SK-N-SH (cell line): Measurements from ENCODE around the gene CATSPERZ. TPM values are rescaled to one million over a fixed set of nuclear protein-coding genes. Genes with fewer than 3 reads are reported as not detected.

Experiments used
- CTCF ChIA-PET: fragments of 300-600, 350-600 bp; formaldehyde crosslinking; extraction: SDS; loops from one replicate; lab custom pipeline; 2021; lab: Yijun Ruan, JAX
- POLR2A ChIA-PET: fragments of 350-600 bp; sonication (Branson Sonifier 250); formaldehyde crosslinking; extraction: SDS; loops from one replicate; lab custom pipeline; 2020; ENCODE audit warnings: antibody characterized with exemption, inconsistent platforms; lab: Yijun Ruan, JAX
- DNase-seq: peaks from one replicate; pipeline ENCODE4 v3.0.0; 2012
- H2AFZ ChIP-seq: fragments of 200-600 bp; sonication (generic); 2 replicates; pipeline ENCODE4 v1.8.1; 2016; ENCODE audit warnings: antibody characterized with exemption, mild to moderate bottlenecking, low read depth
- H3F3A ChIP-seq: fragments of 200-600 bp; sonication (generic); replicated peaks from 2 replicates; pipeline ENCODE3; 2016; ENCODE audit warnings: antibody characterized with exemption, mild to moderate bottlenecking; ENCODE audit not compliant: insufficient read depth
- H3K27ac ChIP-seq, 2 experiments: fragments of 200-500 bp in 1 of 2; fragments of 200-600 bp in 1 of 2; sonication (Bioruptor generic) in 1 of 2; sonication (generic), shearing (Covaris generic) in 1 of 2; 2 replicates each; pipeline versions ENCODE4 v1.5.1 to v1.6.1; 2014 to 2016; ENCODE audit warnings: low read depth in 2 of 2, inconsistent platforms in 1 of 2, low read length in 1 of 2, mild to moderate bottlenecking in 1 of 2, mixed read lengths in 1 of 2
- H3K27me3 ChIP-seq: fragments of 200-600 bp; sonication (generic), shearing (Covaris generic); 2 replicates; pipeline ENCODE4 v1.6.1; 2016; ENCODE audit warnings: mixed run types; ENCODE audit not compliant: insufficient read depth
- H3K36me3 ChIP-seq, 2 experiments: fragments of 200-500 bp in 1 of 2; fragments of 200-600 bp in 1 of 2; sonication (Bioruptor generic) in 1 of 2; sonication (generic) in 1 of 2; replicated peaks in 1 of 2; 2 replicates each; pipeline versions ENCODE3 to v1.5.1; 2014 to 2016; ENCODE audit warnings: low read length in 1 of 2, mild to moderate bottlenecking in 1 of 2; ENCODE audit not compliant: insufficient read depth in 2 of 2, control insufficient read depth in 1 of 2
- H3K4me1 ChIP-seq, 2 experiments: fragments of 200-500 bp in 1 of 2; fragments of 200-600 bp in 1 of 2; sonication (Bioruptor generic) in 1 of 2; sonication (generic), shearing (Covaris generic) in 1 of 2; 2 replicates each; pipeline versions ENCODE4 v1.5.1 to v1.6.1; 2014 to 2016; ENCODE audit warnings: low read depth in 1 of 2, low read length in 1 of 2, mixed run types in 1 of 2; ENCODE audit not compliant: insufficient read depth in 2 of 2, control insufficient read depth in 1 of 2
- H3K4me2 ChIP-seq: fragments of 200-600 bp; sonication (generic), shearing (Covaris generic); 2 replicates; pipeline ENCODE4 v1.6.1; 2017; ENCODE audit warnings: mixed run types
- H3K4me3 ChIP-seq, 2 experiments: fragments of 200-500 bp in 1 of 2; fragments of 200-600 bp in 1 of 2; sonication (Bioruptor generic) in 1 of 2; sonication (generic), shearing (Covaris generic) in 1 of 2; 2 replicates each; pipeline versions ENCODE4 v1.5.1 to v1.8.1; 2014 to 2016; ENCODE audit warnings: low read depth in 2 of 2, inconsistent platforms in 1 of 2, low read length in 1 of 2, mild to moderate bottlenecking in 1 of 2, mixed read lengths in 1 of 2, moderate library complexity in 1 of 2
- H3K79me2 ChIP-seq: fragments of 200-600 bp; sonication (generic); 2 replicates; pipeline ENCODE4 v1.8.1; 2017; ENCODE audit warnings: mild to moderate bottlenecking; ENCODE audit not compliant: insufficient read depth
- H3K9ac ChIP-seq: fragments of 200-600 bp; sonication (generic); 2 replicates; pipeline ENCODE4 v1.6.1; 2017; ENCODE audit warnings: mixed run types
- H3K9me2 ChIP-seq: fragments of 200-600 bp; sonication (generic); 2 replicates; pipeline ENCODE4 v1.6.1; 2017; ENCODE audit warnings: mixed run types
- H3K9me3 ChIP-seq: fragments of 200-600 bp; sonication (generic); 2 replicates; pipeline ENCODE4 v1.6.1; 2017; ENCODE audit warnings: mixed run types, mild to moderate bottlenecking, moderate library complexity
- H4K20me1 ChIP-seq: fragments of 200-600 bp; sonication (generic); 2 replicates; pipeline ENCODE4 v1.6.1; 2017; ENCODE audit warnings: mild to moderate bottlenecking, mixed run types; ENCODE audit not compliant: insufficient read depth
- CHD2 ChIP-seq: fragments of 150-350 bp; IDR thresholded peaks from 2 replicates; pipeline ENCODE4 v1.6.1; 2018; ENCODE audit warnings: low read length; ENCODE audit not compliant: partially characterized antibody
- ELF1 ChIP-seq: IDR thresholded peaks from 2 replicates; pipeline ENCODE4 v1.4.0; 2012
- EP300 ChIP-seq, 2 experiments: IDR thresholded peaks; 2 replicates each; pipeline versions ENCODE4 v1.4.0 to v1.6.1; 2012; ENCODE audit warnings: borderline replicate concordance in 1 of 2, low read depth in 1 of 2, low read length in 1 of 2
- FOSL2 ChIP-seq: IDR thresholded peaks from 2 replicates; pipeline ENCODE4 v1.4.0; 2012; ENCODE audit warnings: low read depth, mild to moderate bottlenecking, moderate library complexity, borderline replicate concordance
- FOXM1 ChIP-seq: IDR thresholded peaks from 2 replicates; pipeline ENCODE4 v1.4.0; 2012; ENCODE audit warnings: low read depth, mild to moderate bottlenecking
- GABPA ChIP-seq: IDR thresholded peaks from 2 replicates; pipeline ENCODE4 v1.4.0; 2012; ENCODE audit warnings: low read depth, mild to moderate bottlenecking
- GATA2 ChIP-seq: sonication (generic); formaldehyde crosslinking; IDR thresholded peaks from 2 replicates; pipeline ENCODE4 v1.5.0; 2020; ENCODE audit warnings: mild to moderate bottlenecking, missing genetic modification reagents
- MEF2A ChIP-seq: IDR thresholded peaks from 2 replicates; pipeline ENCODE4 v1.4.0; 2012; ENCODE audit warnings: low read depth, borderline replicate concordance
- MXI1 ChIP-seq: IDR thresholded peaks from 2 replicates; pipeline ENCODE4 v1.6.1; 2012; ENCODE audit warnings: mild to moderate bottlenecking, low read depth, low read length, improper control_type of control experiment
- NRF1 ChIP-seq: IDR thresholded peaks from 2 replicates; pipeline ENCODE4 v1.6.1; 2012; ENCODE audit warnings: low read depth, mild to moderate bottlenecking, low read length
- RCOR1 ChIP-seq: fragments of 150-350 bp; IDR thresholded peaks from 2 replicates; pipeline ENCODE4 v1.6.1; 2017; ENCODE audit warnings: antibody characterized with exemption, low read length
- RFX5 ChIP-seq: IDR thresholded peaks from 2 replicates; pipeline ENCODE4 v1.6.1; 2012; ENCODE audit warnings: mild to moderate bottlenecking, improper control_type of control experiment, low read length
- RXRA ChIP-seq: IDR thresholded peaks from 2 replicates; pipeline ENCODE4 v1.4.0; 2012; ENCODE audit warnings: low read depth, mild to moderate bottlenecking, borderline replicate concordance
- SMC3 ChIP-seq: IDR thresholded peaks from 2 replicates; pipeline ENCODE4 v1.6.1; 2012; ENCODE audit warnings: low read depth, low read length, improper control_type of control experiment
- TEAD4 ChIP-seq: IDR thresholded peaks from 2 replicates; pipeline ENCODE4 v1.4.0; 2012; ENCODE audit warnings: mild to moderate bottlenecking, borderline replicate concordance; ENCODE audit not compliant: insufficient read depth
- YY1 ChIP-seq: IDR thresholded peaks from 2 replicates; pipeline ENCODE4 v1.4.0; 2012; ENCODE audit warnings: low read depth, mild to moderate bottlenecking
- WGBS: methylation state at CpG from one replicate; pipeline ENCODE4 v1.1.6; 2017; ENCODE audit warnings: low lambda C conversion rate; 5-methylcytosine and 5-hydroxymethylcytosine counted together
- polyA plus RNA-seq, 3 experiments: library from polyadenylated mRNA; depleted of rRNA; stranded (reverse); fragments of >200 nt; gene quantifications; 2 replicates each; pipeline ENCODE4 v1.2.3, GENCODE V29; 2012
- TF ChIP-seq, protein P1 (sequence below): fragments of 150-350 bp; IDR thresholded peaks from 2 replicates; pipeline ENCODE4 v1.6.1; 2017; ENCODE audit warnings: antibody characterized with exemption, low read length, low read depth, borderline replicate concordance
- TF ChIP-seq, protein P2 (sequence below): IDR thresholded peaks from 2 replicates; pipeline ENCODE4 v1.6.1; 2012; ENCODE audit warnings: mild to moderate bottlenecking, low read depth, low read length, moderate library complexity

The CATSPERZ gene
- polyA plus RNA-seq, 1 of the 3 experiments (the other 2 are of a cell fraction), result 0.54 TPM

DNA sequence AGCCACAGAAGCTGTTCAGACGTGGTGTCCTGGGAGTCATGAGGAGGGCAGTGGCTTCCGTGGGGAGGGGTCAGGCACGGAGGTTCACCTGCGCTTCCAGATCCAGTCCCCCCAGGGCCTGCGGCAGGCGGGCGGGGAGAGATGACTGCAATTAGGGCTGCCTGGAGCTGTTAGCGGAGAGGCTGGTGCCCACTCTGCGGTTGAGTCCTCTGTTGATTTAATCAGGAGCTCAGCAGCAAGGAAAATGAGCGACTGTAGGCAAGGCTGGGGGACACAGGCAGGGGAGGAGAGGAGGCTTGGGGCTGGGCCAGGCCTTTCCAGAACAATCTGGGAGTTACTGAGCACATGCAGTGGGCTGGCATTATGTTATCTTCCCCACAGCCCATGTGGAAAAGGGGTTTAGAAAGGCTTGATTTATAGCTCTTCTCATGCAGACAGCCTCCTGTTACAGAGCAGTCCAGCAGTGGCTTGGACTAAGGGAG, 35.7 kb upstream of the CATSPERZ start:
- no peak overlapping the region for H2AFZ ChIP-seq
- no peaks in the 10 kb centered on the region for H3K9me2 ChIP-seq
- no peak overlapping the region for H3K4me3 ChIP-seq
- ChIA-PET CTCF (interaction anchor here (0.9 to 5.7 kb wide), 12 partner anchors 11 to 496 kb away, joined by 3 to 119 read pairs (median 6); partner anchors contain the start of genes NUDT22, PLCB3, PPP1R14B and TRPT1), POLR2A (interaction anchor here (1.0 to 2.8 kb wide), 9 partner anchors 9 to 53 kb away, joined by 3 to 41 read pairs (median 5); partner anchors contain the start of genes FKBP2, NUDT22, PLCB3 and PPP1R14B)
- peaks cover 16% of the 10 kb centered on the region for H3F3A ChIP-seq
- H3K79me2 ChIP-seq, result no peaks in the 10 kb centered on the region; the same call in none of the 2 replicates
- H3K27me3 ChIP-seq, result no peaks in the 10 kb centered on the region
- no peak overlapping the region for H3K4me2 ChIP-seq
- H3K27ac ChIP-seq, result peak overlapping the region in 1 of 2 experiments; percentile 94; a peak in 2 of 4 replicates
- DNase-seq, result peak; percentile 83
- TF ChIP-seq GATA2 (CRISPR knock-in tag) (peak; percentile 93), MXI1 (peak; percentile 88), GABPA (no peak), SMC3 (peak; percentile 6; the same call in 1 of the 2 replicates), EP300 (IDR thresholded peaks at IDR 0.05; ENCODE audit: borderline replicate concordance in 1 of 2, low read depth in 1 of 2, low read length in 1 of 2) (peak in 1 of 2 experiments; percentile 96; a peak in 2 of 4 replicates), RXRA (no peak), CHD2 (peak; percentile 60), RCOR1 (peak; percentile 78)
- peaks cover 27 to 31% of the 10 kb centered on the region in 2 experiments for H3K36me3 ChIP-seq
- no peaks in the 10 kb centered on the region for H3K9me3 ChIP-seq
- H4K20me1 ChIP-seq, result no peaks in the 10 kb centered on the region
- no peak overlapping the region for H3K9ac ChIP-seq
- H3K4me1 ChIP-seq, result peaks cover 12 to 55% of the 10 kb centered on the region in 2 experiments; a peak in 3 of 4 replicates
- WGBS, result 71% methylated on average over 7 of the region's 10 CpGs

DNA sequence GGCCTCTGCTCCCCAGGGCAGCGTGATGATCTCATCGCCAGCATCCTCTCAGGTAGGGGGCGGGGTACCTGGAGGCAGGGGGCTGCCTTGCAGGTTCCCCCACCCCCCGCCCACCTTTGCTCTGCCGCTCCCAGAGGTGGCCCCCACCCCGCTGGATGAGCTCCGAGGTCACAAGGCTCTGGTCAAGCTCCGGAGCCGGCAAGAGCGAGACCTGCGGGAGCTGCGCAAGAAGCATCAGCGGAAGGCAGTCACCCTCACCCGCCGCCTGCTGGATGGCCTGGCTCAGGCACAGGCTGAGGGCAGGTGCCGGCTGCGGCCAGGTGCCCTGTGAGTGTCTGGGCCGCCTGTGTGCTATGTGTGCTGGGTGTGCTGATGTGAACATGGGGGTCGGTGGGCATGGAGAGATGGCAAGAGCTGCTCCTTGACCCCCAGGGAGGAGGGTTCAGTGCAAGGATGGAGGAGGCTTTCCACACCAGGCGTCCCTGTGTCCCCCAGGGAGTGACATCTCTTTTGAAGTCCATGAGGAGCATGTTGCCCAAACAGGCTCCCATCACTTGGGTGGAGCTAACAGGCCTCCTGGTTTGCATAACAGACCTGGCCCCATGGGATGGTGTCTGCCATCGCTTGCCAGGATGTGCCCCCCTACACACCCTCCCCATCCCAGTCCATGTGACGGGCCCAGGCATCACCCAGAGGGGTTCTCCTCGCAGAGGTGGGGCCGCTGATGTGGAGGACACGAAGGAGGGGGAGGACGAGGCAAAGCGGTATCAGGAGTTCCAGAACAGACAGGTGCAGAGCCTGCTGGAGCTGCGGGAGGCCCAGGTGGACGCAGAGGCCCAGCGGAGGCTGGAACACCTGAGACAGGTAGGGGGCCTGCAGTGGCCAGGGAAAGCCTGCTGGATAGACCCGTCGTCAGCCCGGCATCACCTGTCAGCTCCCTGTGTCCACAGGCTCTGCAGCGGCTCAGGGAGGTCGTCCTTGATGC, 34.7 kb upstream of the CATSPERZ start:
- no peak overlapping the region for H3K4me2 ChIP-seq
- peaks cover 12 to 55% of the 10 kb centered on the region in 2 experiments; a peak in 3 of 4 replicates for H3K4me1 ChIP-seq
- H4K20me1 ChIP-seq, result no peaks in the 10 kb centered on the region
- no peaks in the 10 kb centered on the region for H3K9me2 ChIP-seq
- TF ChIP-seq NRF1 (no peak), TEAD4 (no peak), EP300 (IDR thresholded peaks at IDR 0.05; ENCODE audit: borderline replicate concordance in 1 of 2, low read depth in 1 of 2, low read length in 1 of 2) (no peak), YY1 (no peak), RXRA (no peak), FOXM1 (no peak), CHD2 (no peak), FOSL2 (no peak), MEF2A (no peak), RFX5 (no peak), ELF1 (no peak), RCOR1 (no peak)
- TF ChIP-seq, protein P1, sequence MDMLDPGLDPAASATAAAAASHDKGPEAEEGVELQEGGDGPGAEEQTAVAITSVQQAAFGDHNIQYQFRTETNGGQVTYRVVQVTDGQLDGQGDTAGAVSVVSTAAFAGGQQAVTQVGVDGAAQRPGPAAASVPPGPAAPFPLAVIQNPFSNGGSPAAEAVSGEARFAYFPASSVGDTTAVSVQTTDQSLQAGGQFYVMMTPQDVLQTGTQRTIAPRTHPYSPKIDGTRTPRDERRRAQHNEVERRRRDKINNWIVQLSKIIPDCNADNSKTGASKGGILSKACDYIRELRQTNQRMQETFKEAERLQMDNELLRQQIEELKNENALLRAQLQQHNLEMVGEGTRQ, result no peak
- TF ChIP-seq, protein P2, sequence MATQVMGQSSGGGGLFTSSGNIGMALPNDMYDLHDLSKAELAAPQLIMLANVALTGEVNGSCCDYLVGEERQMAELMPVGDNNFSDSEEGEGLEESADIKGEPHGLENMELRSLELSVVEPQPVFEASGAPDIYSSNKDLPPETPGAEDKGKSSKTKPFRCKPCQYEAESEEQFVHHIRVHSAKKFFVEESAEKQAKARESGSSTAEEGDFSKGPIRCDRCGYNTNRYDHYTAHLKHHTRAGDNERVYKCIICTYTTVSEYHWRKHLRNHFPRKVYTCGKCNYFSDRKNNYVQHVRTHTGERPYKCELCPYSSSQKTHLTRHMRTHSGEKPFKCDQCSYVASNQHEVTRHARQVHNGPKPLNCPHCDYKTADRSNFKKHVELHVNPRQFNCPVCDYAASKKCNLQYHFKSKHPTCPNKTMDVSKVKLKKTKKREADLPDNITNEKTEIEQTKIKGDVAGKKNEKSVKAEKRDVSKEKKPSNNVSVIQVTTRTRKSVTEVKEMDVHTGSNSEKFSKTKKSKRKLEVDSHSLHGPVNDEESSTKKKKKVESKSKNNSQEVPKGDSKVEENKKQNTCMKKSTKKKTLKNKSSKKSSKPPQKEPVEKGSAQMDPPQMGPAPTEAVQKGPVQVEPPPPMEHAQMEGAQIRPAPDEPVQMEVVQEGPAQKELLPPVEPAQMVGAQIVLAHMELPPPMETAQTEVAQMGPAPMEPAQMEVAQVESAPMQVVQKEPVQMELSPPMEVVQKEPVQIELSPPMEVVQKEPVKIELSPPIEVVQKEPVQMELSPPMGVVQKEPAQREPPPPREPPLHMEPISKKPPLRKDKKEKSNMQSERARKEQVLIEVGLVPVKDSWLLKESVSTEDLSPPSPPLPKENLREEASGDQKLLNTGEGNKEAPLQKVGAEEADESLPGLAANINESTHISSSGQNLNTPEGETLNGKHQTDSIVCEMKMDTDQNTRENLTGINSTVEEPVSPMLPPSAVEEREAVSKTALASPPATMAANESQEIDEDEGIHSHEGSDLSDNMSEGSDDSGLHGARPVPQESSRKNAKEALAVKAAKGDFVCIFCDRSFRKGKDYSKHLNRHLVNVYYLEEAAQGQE, result no peak
- no peak overlapping the region for H3K4me3 ChIP-seq
- no peak overlapping the region for H3K9ac ChIP-seq
- WGBS, result 95% methylated on average over 23 of the region's 35 CpGs
- peaks cover 17 to 28% of the 10 kb centered on the region in 2 experiments for H3K36me3 ChIP-seq
- H2AFZ ChIP-seq, result no peak overlapping the region
- ChIA-PET POLR2A (interaction anchor here (1.0 to 2.8 kb wide), 9 partner anchors 12 to 80 kb away, joined by 3 to 41 read pairs (median 5); partner anchors contain the start of genes FKBP2, NUDT22, PLCB3 and PPP1R14B), CTCF (interaction anchor here (0.8 to 5.7 kb wide), 9 partner anchors 12 to 61 kb away, joined by 3 to 119 read pairs (median 11); partner anchors contain the start of genes ESRRA, NUDT22, PLCB3 and PPP1R14B)
- DNase-seq, result no peak
- H3K79me2 ChIP-seq, result no peaks in the 10 kb centered on the region; the same call in none of the 2 replicates
- H3F3A ChIP-seq, result peaks cover 22% of the 10 kb centered on the region
- peak overlapping the region in 1 of 2 experiments; percentile 94; a peak in 2 of 4 replicates for H3K27ac ChIP-seq
- H3K9me3 ChIP-seq, result no peaks in the 10 kb centered on the region
- no peaks in the 10 kb centered on the region for H3K27me3 ChIP-seq
